Mammary epithelial cell (primary cell): ENCODE data around the gene TP53I13.

ENCODE experiments used
- EZH2 ChIP-seq: IDR thresholded peaks from 2 replicates; pipeline ENCODE4 v1.6.1; 2012; ENCODE audit warnings: low read length, inconsistent platforms, borderline replicate concordance
- TF ChIP-seq, protein P1 (sequence below), 2 donors: IDR thresholded peaks in 1 of 2; conservative IDR thresholded peaks in 1 of 2; 2 replicates each; pipeline ENCODE4 v1.5.1; 2011 to 2012; ENCODE audit warnings: inconsistent platforms in 2 of 2, low read length in 2 of 2, mild to moderate bottlenecking in 2 of 2, control low read depth in 1 of 2, low read depth in 1 of 2; ENCODE audit not compliant: insufficient read depth in 1 of 2; ENCODE audit errors: extremely low read depth in 1 of 2

DNA sequence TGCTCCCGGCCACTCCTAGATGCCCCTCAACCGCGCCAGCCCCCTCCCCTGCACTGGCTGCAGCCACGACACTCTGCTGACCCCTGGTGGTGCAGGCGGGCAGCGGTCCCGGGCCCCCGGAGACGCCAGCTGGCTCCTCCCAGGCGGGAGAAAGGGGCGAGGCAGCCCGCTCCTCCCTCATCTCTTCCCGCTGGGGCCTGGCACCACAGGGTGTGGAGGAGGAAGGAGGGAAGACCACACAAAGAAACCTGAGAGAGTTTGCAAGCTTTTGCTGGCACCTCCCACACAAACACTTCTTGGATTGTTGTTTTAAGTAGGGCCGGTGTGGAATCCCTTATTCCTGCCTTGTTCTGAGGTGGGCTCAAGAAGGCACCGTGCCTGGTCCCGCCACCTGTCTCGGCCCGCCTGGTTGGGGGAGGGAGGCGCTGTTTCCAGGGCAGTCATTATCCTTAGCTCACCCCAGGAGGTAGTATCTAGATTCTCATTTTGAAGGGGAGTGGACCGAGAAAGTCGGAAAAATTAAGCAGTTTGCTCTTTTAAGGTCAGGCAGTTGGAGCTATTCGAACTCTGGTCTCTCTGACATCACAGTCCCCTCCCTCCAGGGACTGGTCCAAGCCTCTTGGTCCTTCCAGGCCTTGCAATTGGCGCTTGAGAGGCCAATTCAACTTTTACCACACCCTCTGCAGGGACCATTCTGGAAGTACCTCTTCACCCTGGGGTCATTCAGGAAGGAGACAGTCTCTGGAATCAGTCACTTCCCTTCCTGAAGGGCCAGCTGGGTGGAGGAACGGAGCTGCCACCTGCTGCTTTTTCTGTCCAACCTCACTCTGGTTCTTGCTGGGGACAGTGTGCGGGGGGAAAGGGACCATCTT is 23.5 kb downstream of the TP53I13 start:
- TF ChIP-seq, protein P1, sequence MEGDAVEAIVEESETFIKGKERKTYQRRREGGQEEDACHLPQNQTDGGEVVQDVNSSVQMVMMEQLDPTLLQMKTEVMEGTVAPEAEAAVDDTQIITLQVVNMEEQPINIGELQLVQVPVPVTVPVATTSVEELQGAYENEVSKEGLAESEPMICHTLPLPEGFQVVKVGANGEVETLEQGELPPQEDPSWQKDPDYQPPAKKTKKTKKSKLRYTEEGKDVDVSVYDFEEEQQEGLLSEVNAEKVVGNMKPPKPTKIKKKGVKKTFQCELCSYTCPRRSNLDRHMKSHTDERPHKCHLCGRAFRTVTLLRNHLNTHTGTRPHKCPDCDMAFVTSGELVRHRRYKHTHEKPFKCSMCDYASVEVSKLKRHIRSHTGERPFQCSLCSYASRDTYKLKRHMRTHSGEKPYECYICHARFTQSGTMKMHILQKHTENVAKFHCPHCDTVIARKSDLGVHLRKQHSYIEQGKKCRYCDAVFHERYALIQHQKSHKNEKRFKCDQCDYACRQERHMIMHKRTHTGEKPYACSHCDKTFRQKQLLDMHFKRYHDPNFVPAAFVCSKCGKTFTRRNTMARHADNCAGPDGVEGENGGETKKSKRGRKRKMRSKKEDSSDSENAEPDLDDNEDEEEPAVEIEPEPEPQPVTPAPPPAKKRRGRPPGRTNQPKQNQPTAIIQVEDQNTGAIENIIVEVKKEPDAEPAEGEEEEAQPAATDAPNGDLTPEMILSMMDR (conservative IDR thresholded peaks at IDR 0.05 in 1 of 2, IDR thresholded peaks at IDR 0.05 in 1 of 2; ENCODE audit: extremely low read depth in 1 of 2, insufficient read depth in 1 of 2, low read depth in 1 of 2, low read length in 2 of 2) = peak; percentile 74 to 97
- no peak for TF ChIP-seq EZH2
